ENCODE measurements around the gene TICRR. TPM values are rescaled to one million over a fixed set of nuclear protein-coding genes. Genes with fewer than 3 reads are reported as not detected.

The TICRR gene
- total and polyA plus RNA-seq, 2 of the 13 experiments (the other 11 are each of a cell fraction or from before 2014, with no cell fraction given) = 4.1 to 14.3 TPM

DNA sequence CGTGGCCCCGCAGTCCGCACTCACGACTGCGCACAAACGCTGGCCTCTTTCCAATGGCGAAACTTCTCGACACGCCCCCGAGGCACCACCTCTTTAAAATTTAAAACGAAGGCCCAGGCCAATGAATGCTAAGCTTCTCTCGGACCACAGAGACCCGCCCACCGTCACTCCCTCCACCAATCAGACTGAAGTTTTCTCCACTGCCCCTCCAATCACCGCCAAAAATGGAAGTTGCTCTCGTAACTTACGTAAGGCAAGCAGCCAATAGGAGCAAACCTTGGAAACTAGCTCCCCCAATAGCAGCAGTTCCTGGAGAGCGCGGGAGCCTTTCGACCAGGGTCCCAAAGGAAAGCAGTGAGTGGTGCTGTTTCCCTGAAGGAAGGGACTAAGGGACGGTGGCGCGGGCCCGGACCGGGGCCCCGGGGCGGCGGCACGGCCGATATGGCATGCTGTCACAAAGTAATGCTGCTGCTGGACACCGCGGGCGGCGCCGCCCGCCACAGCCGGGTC is at the start of gene TICRR (continued):
- TF ChIP-seq ZNF318 (CRISPR knock-in tag; IDR thresholded peaks at IDR 0.05) = no peak
- TF ChIP-seq, protein P1, sequence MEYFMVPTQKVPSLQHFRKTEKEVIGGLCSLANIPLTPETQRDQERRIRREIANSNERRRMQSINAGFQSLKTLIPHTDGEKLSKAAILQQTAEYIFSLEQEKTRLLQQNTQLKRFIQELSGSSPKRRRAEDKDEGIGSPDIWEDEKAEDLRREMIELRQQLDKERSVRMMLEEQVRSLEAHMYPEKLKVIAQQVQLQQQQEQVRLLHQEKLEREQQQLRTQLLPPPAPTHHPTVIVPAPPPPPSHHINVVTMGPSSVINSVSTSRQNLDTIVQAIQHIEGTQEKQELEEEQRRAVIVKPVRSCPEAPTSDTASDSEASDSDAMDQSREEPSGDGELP (IDR thresholded peaks at IDR 0.05; ENCODE audit: borderline replicate concordance, low read depth) = no peak
- TF ChIP-seq ISL2 (CRISPR knock-in tag; IDR thresholded peaks at IDR 0.05) = no peak
- peak; percentile 94 for TF ChIP-seq ZMYM4 (CRISPR knock-in tag; IDR thresholded peaks at IDR 0.05)
- no peak for TF ChIP-seq SNAI1 (CRISPR knock-in tag; IDR thresholded peaks at IDR 0.05; ENCODE audit: borderline replicate concordance)
- no peak for TF ChIP-seq SP1 (IDR thresholded peaks at IDR 0.05)
- no peak for TF ChIP-seq SP1 (CRISPR knock-in tag; IDR thresholded peaks at IDR 0.05)
- no peak for TF ChIP-seq ZHX1 (CRISPR knock-in tag; IDR thresholded peaks at IDR 0.05; ENCODE audit: low read depth)
- TF ChIP-seq TBX3 (IDR thresholded peaks at IDR 0.05; ENCODE audit: borderline replicate concordance) = no peak
- no peak for TF ChIP-seq CBX2 (IDR thresholded peaks at IDR 0.05; ENCODE audit: low read depth, low read length)
- TF ChIP-seq CBX2 (CRISPR knock-in tag; IDR thresholded peaks at IDR 0.05; ENCODE audit: low read depth) = no peak
- 0 out of 2 replicates have a peak, but pooled peaks have one; percentile 20 for TF ChIP-seq ZNF510 (CRISPR knock-in tag; IDR thresholded peaks at IDR 0.05; ENCODE audit: low read depth)
- TF ChIP-seq ZNF143 (CRISPR knock-in tag; IDR thresholded peaks at IDR 0.05) = no peak
- 0 out of 2 replicates have a peak, but pooled peaks have one; percentile 81 for TF ChIP-seq KLF9 (CRISPR knock-in tag; IDR thresholded peaks at IDR 0.05; ENCODE audit: low read depth)
- TF ChIP-seq ZNF296 (CRISPR knock-in tag; conservative IDR thresholded peaks at IDR 0.05) = no peak
- TF ChIP-seq, protein P2, sequence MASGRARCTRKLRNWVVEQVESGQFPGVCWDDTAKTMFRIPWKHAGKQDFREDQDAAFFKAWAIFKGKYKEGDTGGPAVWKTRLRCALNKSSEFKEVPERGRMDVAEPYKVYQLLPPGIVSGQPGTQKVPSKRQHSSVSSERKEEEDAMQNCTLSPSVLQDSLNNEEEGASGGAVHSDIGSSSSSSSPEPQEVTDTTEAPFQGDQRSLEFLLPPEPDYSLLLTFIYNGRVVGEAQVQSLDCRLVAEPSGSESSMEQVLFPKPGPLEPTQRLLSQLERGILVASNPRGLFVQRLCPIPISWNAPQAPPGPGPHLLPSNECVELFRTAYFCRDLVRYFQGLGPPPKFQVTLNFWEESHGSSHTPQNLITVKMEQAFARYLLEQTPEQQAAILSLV (CRISPR knock-in tag; IDR thresholded peaks at IDR 0.05; ENCODE audit: borderline replicate concordance) = peak; percentile 19; the same call in 1 of the 2 replicates
- no peak for TF ChIP-seq ZNF337 (CRISPR knock-in tag; IDR thresholded peaks at IDR 0.05; ENCODE audit: borderline replicate concordance, low read depth)
- no peak for TF ChIP-seq ZSCAN29 (CRISPR knock-in tag; conservative IDR thresholded peaks at IDR 0.05)
